Stimulated activated effector memory CD8-positive, alpha-beta T cell treated with anti-CD3 and anti-CD28 coated beads, Interleukin-12 subunit alpha, Interleukin-12 subunit beta, amount 100 ng/mL, for 72 hours (primary cell): ENCODE results near the gene SIPA1.

Experiments used
- ATAC-seq: fragments of 150-1000 bp; cut with Tn5 transposase; 2 replicates; pipeline ENCODE4 v1.10.0; 2021
- DNase-seq, 2 donors: peaks; one replicate each; pipeline ENCODE4 v3.0.0; 2021 to 2022; ENCODE audit warnings: low spot score in 2 of 2
- H3K27ac Mint-ChIP-seq: one replicate; pipeline ENCODE4 v1.8.0; 2022; ENCODE audit warnings: mild to moderate bottlenecking, mixed read lengths
- H3K36me3 Mint-ChIP-seq: one replicate; pipeline ENCODE4 v1.8.0; 2022; ENCODE audit warnings: mild to moderate bottlenecking, mixed read lengths
- H3K4me1 Mint-ChIP-seq: one replicate; pipeline ENCODE4 v1.8.0; 2022; ENCODE audit warnings: mixed read lengths
- H3K4me3 Mint-ChIP-seq: one replicate; pipeline ENCODE4 v1.8.0; 2022; ENCODE audit warnings: mild to moderate bottlenecking, mixed read lengths
- H3K9me3 Mint-ChIP-seq: one replicate; pipeline ENCODE4 v1.8.0; 2022; ENCODE audit warnings: mixed read lengths

Gene SIPA1

DNA sequence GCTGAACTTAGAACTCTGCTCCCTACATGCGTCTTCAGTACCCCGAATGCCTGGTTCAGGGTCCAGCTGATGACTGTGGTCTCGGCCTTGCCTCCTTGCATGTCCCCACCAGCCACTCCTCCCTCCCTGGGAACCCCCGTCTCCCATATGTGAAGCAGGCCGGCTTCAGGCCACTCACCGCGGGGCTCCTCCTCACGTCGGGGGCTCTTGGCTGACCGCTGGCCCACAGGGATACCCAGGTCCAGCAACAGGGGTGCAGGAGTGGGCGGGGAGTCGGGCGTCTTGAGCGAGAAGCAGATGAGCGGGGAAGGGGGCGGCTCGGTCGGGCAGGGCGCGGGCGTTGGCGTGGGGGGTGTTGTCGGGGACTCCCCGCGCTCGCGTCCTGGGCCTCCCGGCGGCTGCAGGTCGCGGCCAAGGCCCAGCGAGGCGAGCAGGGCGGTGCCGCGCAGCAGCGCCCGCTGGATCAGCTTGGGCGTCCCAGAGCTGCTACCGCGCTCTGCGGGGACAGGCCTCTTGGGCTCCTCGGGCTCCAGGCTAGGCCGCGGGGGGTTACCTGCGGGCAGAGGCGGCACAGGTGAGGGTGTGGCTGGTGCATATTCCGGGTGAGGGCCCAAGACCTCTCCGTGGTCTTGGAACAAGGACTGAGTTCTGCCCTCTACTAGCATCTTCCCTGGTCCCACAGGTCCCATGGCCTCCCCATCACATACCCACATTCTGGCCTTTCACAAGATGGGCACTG is 38.5 kb upstream of the SIPA1 start:
- no peak overlapping the region for H3K27ac Mint-ChIP-seq
- peaks cover 15% of the 10 kb centered on the region for H3K4me1 Mint-ChIP-seq
- no peak overlapping the region for H3K4me3 Mint-ChIP-seq
- no peaks in the 10 kb centered on the region for H3K9me3 Mint-ChIP-seq
- H3K36me3 Mint-ChIP-seq: peaks cover 81% of the 10 kb centered on the region
- DNase-seq (no peak), ATAC-seq (no peak)

DNA sequence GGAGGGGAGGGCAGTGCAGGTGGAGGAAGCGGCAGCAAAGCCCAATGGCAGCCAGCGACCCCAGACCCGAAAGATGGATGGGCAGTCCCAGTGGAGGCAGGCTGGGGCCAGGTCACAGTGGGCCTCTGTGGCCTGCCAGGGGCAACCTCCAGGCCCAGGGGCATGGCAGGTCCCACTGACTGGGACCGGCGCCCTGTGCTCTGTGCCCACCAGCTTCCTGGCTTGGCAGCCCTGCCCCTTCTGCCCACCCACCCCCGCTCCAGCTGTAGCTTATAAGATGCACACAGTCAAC is 38.0 kb upstream of the SIPA1 start:
- Mint-ChIP-seq H3K4me1 (peaks cover 13% of the 10 kb centered on the region), H3K9me3 (no peaks in the 10 kb centered on the region), H3K27ac (no peak overlapping the region), H3K4me3 (no peak overlapping the region), H3K36me3 (peaks cover 81% of the 10 kb centered on the region)
- no peak for ATAC-seq
- DNase-seq: no peak

DNA sequence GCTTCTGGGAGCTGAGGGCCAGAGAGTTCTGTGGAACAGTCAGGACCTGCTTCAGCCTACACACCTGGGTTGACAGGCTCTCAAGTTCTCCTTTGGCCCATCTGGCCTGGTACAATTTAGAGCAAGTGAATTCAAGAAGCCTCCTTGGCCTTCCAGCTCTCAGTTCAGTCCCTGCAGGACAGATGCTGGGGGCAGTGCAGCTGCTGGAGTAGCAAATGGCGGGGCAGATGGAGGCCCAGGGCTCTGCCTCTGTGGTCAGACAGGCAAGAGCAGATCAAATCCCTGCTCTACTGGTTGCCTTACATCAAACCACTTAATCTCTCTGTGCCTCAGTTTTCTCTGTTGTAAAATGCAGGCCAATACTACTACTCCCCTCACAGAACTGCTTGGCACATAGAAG is 33.6 kb upstream of the SIPA1 start:
- H3K9me3 Mint-ChIP-seq: no peaks in the 10 kb centered on the region
- peaks cover 5% of the 10 kb centered on the region for H3K4me1 Mint-ChIP-seq
- ATAC-seq (no peak), DNase-seq (no peak)
- no peak overlapping the region for H3K27ac Mint-ChIP-seq
- H3K36me3 Mint-ChIP-seq: peaks cover 82% of the 10 kb centered on the region
- H3K4me3 Mint-ChIP-seq: no peak overlapping the region

DNA sequence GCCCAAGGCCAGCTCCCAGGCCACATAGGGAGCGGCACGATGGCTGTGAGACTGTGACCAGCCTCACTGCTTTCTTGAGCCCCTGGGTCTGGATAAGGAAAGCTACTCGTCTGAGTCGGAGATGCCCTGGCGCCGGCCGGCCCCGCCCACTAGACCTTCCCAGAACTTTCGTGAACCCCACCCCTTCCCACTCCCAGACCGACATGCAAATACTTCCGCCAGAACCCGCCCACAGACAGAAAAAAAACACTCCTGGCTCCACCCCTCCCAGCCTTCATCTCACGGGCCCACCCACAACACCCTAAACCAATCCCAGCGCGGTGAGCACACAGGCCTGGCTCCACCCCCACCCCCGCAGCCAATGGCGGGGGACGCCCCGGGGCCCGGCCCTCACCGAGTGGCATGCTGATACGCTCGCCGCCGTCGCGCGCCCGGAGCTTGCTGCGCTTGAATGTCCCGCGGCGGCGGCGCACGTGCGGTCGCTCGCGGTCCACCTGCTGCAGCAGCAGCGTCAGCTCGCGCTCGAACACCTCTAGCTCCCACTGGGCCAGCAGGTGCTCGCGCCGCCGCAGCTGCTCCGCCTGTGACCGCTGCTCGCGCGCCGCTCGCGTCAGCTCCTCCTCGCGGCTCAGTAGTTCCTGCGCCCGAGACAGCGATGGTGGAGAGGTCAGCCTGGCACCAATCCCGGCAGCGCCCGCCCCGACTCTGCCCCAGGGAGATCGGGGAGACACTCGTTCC is 30.9 kb upstream of the SIPA1 start:
- H3K27ac Mint-ChIP-seq: peak overlapping the region; percentile 37
- ATAC-seq: peak; percentile 60

DNA sequence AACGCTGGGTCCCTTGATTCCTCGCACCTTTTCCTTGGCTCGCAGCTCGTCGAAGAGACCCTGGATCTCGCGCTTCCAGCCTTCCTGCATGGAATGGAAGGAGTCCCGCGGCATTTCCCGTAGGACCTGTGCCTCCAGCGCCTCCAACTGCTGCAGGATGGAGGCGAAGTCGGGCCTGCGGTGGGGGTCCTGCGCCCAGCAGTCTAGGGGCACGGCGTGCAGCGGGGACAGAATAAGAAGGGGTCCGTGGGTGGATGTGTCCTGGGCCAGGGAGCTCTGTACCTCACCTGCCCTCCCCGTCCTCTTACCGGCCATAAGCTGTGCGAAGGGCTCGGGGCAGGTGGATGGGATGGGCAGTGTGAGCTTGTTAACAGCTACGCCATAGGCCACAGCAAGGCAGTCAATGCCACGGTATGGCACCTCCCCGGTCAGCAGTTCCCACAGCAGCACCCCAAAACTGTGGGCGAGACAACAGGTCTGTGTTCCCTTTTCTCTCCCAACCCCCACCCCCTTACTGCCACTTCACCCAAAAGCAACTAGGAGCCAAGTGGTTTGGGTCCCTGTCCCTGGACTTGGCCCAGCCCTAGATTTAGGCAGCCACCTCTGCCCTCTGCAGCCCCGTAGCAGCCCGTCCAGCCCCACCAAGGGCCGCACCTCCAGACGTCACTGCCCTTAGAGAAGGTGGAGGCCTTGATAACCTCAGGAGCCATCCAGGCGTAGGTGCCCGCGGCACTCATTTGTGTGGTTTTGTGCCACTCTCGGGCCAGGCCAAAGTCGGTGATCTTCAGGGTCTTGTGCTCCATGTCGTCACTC is 30.1 kb upstream of the SIPA1 start:
- DNase-seq (no peak), ATAC-seq (no peak)
- H3K9me3 Mint-ChIP-seq: no peaks in the 10 kb centered on the region
- peaks cover 39% of the 10 kb centered on the region for H3K4me1 Mint-ChIP-seq
- no peak overlapping the region for H3K27ac Mint-ChIP-seq
- peaks cover 85% of the 10 kb centered on the region for H3K36me3 Mint-ChIP-seq
- no peak overlapping the region for H3K4me3 Mint-ChIP-seq

More for the DNA sequence above, 30.9 kb upstream of the SIPA1 start:
- DNase-seq: no peak
- Mint-ChIP-seq H3K36me3 (peaks cover 87% of the 10 kb centered on the region), H3K4me3 (no peak overlapping the region), H3K4me1 (peaks cover 32% of the 10 kb centered on the region), H3K9me3 (no peaks in the 10 kb centered on the region)

DNA sequence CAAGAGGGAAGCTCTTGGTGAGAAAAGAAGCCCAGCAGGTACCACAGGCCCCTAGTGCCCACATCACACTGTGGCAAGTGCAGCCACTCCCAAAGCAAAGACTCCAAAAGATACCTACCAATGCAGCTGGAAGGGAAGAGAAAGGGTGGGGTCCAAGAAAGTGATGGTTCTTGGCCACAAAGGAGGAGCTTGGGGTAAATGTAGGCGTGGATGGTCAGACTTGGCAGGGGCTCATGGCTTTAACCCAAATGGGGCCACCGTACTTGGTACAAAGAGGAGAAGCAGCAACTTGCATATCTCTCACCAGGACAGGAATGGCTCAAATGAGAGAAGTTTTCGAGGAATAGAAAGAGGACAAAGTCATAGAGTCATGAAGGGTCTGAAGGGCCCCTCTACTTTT is 28.7 kb upstream of the SIPA1 start:
- ATAC-seq: no peak
- DNase-seq: no peak
- H3K9me3 Mint-ChIP-seq: no peaks in the 10 kb centered on the region
- H3K27ac Mint-ChIP-seq: peak overlapping the region; percentile 88
- peaks cover 84% of the 10 kb centered on the region for H3K36me3 Mint-ChIP-seq
- H3K4me1 Mint-ChIP-seq: peaks cover 46% of the 10 kb centered on the region
- H3K4me3 Mint-ChIP-seq: no peak overlapping the region

DNA sequence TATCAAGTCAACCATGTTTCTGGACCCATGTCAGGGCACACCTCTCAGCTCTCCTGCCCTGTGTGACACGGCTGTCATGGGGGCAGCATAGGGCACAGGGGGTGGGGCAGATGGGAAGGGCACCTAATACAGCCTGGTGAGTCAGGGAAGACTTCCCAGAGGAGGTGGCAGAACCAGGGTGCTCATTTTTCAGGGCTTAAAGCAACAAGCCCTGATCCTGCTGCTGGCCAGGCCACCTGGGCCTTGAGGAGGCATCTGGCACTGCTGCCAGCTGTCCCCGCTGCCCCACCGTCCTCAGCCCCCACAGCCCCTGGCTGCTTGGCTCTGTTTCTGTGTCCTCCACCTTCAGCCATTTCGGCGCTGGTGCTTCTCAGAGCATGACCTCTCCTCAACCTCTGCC is 28.2 kb upstream of the SIPA1 start:
- peaks cover 83% of the 10 kb centered on the region for H3K36me3 Mint-ChIP-seq

DNA sequence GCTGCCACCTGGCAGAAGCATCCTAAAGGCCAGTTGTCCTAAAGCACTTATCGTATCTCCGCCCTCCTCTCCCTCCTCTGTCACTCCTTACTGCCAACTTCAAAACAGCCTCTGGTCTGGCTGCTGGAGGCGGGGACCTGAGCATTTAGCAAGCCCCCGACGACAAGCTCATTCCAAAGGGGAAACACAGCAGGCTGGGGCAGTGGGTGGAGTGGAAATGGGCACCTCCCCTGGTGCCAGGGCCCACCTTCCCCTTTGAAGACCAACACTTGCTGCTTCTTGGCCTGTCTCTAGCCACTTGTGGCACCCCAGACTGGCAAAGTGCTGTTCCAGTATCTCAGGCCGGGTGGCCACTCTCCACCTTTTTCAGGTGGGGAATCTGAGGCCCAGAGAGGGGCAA is 27.5 kb upstream of the SIPA1 start:
- Mint-ChIP-seq H3K36me3 (peaks cover 80% of the 10 kb centered on the region), H3K27ac (peak overlapping the region; percentile 88), H3K4me1 (peaks cover 46% of the 10 kb centered on the region), H3K9me3 (no peaks in the 10 kb centered on the region), H3K4me3 (peak overlapping the region; percentile 92)
- ATAC-seq: no peak
- DNase-seq: no peak

More for the DNA sequence above, 28.2 kb upstream of the SIPA1 start:
- Mint-ChIP-seq H3K9me3 (no peaks in the 10 kb centered on the region), H3K27ac (peak overlapping the region; percentile 88), H3K4me3 (peak overlapping the region; percentile 24), H3K4me1 (peaks cover 46% of the 10 kb centered on the region)
- no peak for DNase-seq
- ATAC-seq: no peak

DNA sequence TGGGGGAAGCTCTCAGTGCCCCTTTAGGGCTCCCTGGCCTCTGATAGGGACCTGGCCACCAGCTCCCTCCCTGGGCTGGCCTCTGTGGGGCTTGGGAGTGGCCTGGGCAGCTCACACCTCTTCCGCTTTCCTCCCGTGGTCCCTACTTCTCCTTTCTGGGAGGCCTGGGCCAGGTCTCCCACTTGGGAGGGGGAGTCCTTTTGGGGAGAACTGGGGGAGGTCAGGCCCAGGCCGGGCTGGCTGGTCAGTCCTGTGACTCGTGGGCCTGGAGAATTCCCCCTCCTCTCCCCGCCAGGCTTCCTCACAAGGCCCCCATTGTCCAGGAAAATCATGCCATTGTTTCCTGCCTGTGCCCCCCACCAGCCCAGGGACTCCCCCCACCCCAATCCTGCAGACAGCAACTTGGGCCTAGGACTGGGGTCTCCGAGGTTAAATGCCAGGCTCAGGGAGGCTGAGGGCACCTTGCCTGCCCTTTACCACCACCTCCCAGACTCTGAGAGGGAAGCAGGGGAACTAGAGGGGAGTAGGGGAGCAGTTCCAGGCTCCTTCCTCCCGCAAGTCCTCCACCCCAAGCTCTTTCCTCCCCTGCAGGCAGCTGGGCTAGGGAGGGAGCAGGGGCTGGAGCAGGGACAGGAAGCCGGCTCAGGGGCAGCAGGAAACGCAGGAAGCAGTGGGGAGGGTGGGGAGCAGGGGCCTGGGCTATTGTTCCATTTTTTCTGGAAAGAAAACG is 26.7 kb upstream of the SIPA1 start:
- ATAC-seq: no peak

DNA sequence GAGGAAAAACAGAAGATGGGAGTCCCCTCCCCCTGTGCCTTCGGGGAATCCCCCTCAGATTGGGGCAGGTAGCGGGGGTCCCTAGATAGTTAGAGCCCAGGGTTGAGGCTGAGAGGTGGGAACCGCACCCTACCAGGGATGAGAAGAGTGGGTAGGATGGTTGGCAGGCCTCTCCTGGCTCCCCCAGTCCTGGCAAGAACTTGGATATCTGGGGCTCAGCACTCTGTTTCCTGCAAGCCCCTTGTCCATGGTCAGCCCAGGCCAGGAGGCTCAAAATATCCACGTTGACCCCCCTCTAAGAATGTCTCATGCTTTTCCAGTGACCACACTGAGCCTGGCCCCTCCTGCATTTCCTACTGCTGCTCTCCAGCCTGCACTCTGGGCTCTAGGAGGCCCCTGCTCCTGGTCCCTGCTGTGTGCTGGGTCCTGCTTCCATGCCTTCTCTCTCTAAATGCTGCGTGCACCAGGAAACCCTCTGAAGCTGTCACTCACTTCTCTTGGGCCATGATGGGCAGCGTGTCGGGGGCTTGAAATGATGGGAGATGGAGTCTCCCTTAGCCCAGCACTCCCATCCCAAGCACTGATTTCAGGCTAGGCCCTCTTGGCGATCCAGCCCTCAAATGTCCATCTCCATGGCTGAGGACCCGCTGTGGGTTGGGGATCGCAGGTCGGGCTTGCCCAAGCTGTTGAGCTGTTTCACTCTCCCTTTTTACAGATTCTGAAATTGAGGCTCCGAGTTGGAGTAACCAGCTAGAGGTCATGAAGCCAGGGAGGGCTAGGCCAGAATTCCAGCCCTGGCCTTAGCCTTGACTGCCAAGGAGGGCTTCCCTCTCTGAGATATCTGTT is 25.9 kb upstream of the SIPA1 start:
- DNase-seq (no peak), ATAC-seq (no peak)
- Mint-ChIP-seq H3K27ac (peak overlapping the region; percentile 88), H3K4me3 (peak overlapping the region; percentile 92), H3K4me1 (peaks cover 55% of the 10 kb centered on the region), H3K36me3 (peaks cover 79% of the 10 kb centered on the region), H3K9me3 (no peaks in the 10 kb centered on the region)

More for the DNA sequence above, 26.7 kb upstream of the SIPA1 start:
- DNase-seq: no peak
- H3K4me3 Mint-ChIP-seq: peak overlapping the region; percentile 92
- peaks cover 79% of the 10 kb centered on the region for H3K36me3 Mint-ChIP-seq
- no peaks in the 10 kb centered on the region for H3K9me3 Mint-ChIP-seq
- H3K4me1 Mint-ChIP-seq: peaks cover 47% of the 10 kb centered on the region
- H3K27ac Mint-ChIP-seq: peak overlapping the region; percentile 88

DNA sequence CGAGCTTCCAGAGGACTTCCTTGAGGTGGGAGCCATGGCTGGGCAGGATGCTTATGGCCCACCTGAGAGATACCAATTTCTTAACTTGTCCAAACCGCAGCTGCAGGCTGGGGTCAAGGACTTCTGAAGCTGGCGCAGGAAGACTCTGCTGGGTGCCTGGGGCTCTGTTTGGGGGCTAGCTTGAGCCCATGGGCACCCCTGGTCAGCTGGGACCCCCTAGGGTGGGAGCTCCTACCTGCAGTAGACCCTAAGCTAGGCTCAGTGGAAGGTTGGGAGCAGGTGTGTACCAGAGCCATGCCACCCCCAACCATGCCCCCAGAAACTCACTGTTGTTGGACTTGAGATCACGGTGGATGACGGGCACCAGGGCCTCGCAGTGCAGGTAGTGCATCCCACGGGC is 25.2 kb upstream of the SIPA1 start:
- peaks cover 79% of the 10 kb centered on the region for H3K36me3 Mint-ChIP-seq
- DNase-seq: no peak

DNA sequence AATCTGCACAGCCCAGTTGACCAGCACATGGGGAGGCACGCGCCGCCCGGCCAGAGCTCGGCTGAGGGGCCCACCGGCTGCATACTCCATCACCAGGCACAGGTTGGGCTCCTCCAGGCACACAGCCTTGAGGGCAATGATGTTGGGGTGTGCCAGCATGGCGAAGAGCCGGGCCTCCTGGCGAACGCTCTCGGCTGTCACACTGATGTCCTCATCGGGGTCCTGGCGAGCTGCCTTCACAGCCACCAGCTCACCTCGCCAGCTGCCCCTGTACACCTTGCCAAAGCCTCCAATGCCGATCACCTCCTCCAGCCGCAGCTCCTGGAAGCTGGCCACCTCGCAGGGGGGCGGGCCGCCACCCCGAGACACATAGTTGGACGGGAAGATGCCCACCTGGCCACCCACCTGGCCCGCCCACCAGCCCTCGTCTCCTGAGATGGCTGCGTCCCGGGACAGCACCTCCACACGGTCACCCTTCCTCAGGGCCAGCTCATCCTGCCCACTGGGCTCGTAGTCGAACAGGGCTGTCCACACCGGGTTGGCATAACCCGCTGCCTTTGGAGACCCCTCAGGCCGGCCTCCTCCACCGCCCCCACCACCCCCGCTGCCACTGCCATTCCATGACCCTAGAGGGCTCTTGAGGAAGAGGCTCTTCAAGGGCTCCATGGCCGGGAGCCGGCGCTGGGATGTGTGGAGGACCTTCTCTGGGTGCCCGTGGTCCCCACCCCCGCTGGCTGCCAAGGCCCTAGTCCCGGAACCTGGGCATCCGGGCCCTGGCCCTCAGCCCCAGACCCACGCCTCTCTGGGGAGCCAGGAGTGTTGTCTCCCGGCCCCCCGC is 24.6 kb upstream of the SIPA1 start:
- H3K4me1 Mint-ChIP-seq: peaks cover 62% of the 10 kb centered on the region
- ATAC-seq: no peak

More for the DNA sequence above, 25.2 kb upstream of the SIPA1 start:
- ATAC-seq: no peak
- Mint-ChIP-seq H3K4me3 (peak overlapping the region; percentile 92), H3K9me3 (no peaks in the 10 kb centered on the region), H3K27ac (peak overlapping the region; percentile 88), H3K4me1 (peaks cover 62% of the 10 kb centered on the region)

DNA sequence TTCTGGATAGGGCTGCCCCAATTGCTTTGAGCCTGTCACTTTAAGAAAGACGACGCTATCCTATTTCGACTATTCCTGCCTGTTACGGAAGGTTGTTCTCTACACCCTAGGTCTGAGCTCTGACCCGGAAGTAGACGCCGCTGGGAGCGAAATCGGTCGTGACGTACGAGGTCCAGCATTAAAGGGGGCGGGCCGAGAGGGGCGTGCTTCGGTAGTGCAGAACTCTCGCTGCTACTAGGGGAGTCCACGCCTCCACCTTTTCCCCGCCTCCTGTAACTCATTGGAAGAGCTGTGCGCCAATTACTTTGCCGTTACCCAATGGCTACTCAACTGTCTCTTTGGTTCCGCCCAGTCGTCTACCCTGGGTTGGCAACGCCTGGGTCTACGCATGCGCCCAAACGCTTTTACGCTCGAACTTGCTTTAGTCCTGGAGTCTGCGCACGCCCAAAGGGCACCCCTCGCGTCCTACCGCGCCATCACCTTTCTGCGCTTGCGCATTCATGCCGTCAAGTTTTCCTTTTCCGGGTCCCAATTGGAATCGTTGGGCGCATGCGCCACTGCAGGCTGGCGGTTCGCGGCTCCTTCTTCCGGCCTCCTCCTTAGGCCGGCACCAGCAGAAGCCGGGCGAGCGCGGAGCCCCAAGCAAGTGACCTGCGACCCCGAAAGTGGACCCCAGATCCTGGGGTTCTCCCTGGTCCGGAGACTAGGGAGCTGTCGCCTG is 22.5 kb upstream of the SIPA1 start, which contains the start of gene PCNX3:
Gene PCNX3, plus strand, starts transcription at position 548 of the 721 bp plus-strand sequence. CDS start 536 bp downstream, outside the sequence.
- peaks cover 79% of the 10 kb centered on the region for H3K36me3 Mint-ChIP-seq
- ATAC-seq (peak; percentile 91), DNase-seq (peak; percentile 97 to 100)
- H3K4me1 Mint-ChIP-seq: peaks cover 46% of the 10 kb centered on the region
- H3K4me3 Mint-ChIP-seq: peak within 1 kb of the TSS; percentile 92
- H3K9me3 Mint-ChIP-seq: no peaks in the 10 kb centered on the region
- peak within 1 kb of the TSS; percentile 88 for H3K27ac Mint-ChIP-seq

More for the DNA sequence above, 24.6 kb upstream of the SIPA1 start:
- no peak for DNase-seq
- Mint-ChIP-seq H3K27ac (peak overlapping the region; percentile 88), H3K36me3 (peaks cover 79% of the 10 kb centered on the region), H3K9me3 (no peaks in the 10 kb centered on the region), H3K4me3 (peak overlapping the region; percentile 92)
